ENCODE data around the gene MACROD2.

GRCh38 chr20:15506311-15506710, 1511.0 kb downstream of the MACROD2 start:
- TF ChIP-seq EP300 (IDR thresholded peaks at IDR 0.05) = no peak
- TF ChIP-seq CTCF (IDR thresholded peaks at IDR 0.05) = no peak

All from tibial nerve (tissue), 4 donors.